HG03469 (cell line): ENCODE data around the gene LPIN1.
"Not testable (repeated sequence)": the region's sequence is repeated elsewhere in the genome, so short reads cannot be mapped to it uniquely, and the experiment has no call there.

Experiments
- ATAC-seq: cut with Tn5 transposase; IDR thresholded peaks from one replicate; pipeline ENCODE4 v1.9.1; 2021; ENCODE audit warnings: mild to moderate bottlenecking, moderate library complexity, moderate number of reproducible peaks; ENCODE audit not compliant: unreplicated experiment

Gene LPIN1

DNA sequence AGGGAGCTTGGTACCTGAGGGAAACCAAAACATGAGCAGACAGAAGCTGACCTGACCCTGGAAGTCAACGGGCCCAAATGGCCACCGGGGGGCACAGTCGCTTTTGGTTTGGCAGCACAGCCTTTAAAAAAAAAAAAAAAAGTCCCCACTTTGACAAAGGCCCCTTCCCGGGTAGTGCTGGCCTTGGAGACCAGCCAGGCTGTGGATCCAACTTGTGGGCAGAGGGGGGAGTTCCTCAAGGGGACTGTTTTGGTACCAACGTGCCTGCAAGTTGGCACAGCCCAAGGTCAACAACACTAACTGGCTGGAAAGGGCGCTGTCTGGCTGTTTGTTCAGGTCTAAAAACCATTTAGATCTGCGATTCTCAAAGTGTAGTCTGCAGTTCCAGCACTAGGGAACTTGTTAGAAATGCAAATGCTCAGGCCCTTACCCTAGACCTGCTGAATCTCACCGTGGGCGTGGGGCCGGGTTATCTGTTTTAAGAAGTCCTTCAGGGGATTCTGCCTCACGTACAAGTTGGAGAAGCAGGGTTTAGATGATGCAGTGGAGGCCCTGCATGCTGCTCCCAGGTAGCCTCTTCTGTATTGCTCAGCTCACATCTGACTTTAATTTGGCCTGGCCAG is 83.0 kb downstream of the LPIN1 start:
- peak; percentile 20 for ATAC-seq

DNA sequence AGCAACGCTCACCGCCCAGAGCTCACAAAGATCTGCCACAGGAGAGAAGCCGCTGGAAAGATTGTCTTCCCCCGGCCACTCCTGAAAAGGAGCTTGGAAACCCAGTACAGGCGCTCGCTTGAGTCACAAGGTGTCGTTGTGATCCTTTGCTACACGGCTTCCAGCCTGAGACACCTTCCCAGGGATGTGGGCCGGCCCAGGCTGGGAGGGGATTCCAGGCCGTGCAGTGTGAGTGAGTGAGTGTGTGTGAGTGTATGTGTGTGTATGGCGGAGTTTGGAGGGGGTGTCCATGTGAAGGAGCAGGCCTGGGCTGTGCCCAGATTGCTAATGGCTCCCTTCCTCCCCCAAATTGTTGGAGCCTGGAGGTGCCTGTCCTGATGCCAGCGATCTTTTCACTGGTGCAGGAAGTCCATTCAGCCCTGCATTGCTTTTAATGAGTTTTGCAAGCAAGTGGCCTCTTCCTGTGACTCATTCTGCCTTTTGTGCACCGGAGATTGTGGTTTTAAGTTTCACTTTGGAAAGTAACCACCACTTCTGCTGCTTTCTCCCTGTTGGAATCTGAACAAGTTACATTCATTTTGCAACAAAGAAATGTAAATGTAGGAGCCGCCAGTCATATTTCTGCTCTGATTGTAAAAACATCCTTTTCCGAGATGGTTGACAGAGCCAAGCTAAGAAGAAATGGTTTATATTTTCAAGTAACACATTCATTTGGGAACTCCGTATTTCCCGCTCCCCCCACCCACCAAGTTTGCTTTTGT is 83.7 kb downstream of the LPIN1 start:
- ATAC-seq = peak; percentile 63

GRCh38 chr2:11830708-11831301 is 84.4 kb downstream of the LPIN1 start:
- ATAC-seq = no peak

GRCh38 chr2:11831415-11831814 is 85.0 kb downstream of the LPIN1 start:
- ATAC-seq = no peak

- ATAC-seq = no peak
These were observed 86.1 kb downstream of the LPIN1 start for GRCh38 chr2:11832531-11832930.

DNA sequence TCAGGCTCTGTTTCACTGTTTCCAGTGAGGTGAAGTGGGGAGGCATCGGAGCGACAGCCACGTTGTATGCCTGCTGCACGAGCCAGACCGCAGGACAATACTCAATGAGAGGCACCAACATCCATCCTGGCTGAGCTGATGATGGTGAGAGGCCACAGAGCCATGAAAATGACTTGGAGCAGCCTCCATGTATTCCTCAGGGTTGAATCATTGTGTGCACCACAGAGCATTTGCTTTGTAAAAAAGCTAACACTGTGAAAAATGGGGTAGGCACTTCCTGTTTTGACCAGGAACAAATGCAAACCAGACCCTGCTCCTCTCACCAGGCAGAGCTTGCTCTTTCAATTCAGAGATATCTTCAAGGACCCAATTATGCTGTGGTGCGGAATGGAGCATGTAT is 87.2 kb downstream of the LPIN1 start:
- ATAC-seq = no peak

GRCh38 chr2:11835403-11835802 is 89.0 kb downstream of the LPIN1 start:
- ATAC-seq = no peak

DNA sequence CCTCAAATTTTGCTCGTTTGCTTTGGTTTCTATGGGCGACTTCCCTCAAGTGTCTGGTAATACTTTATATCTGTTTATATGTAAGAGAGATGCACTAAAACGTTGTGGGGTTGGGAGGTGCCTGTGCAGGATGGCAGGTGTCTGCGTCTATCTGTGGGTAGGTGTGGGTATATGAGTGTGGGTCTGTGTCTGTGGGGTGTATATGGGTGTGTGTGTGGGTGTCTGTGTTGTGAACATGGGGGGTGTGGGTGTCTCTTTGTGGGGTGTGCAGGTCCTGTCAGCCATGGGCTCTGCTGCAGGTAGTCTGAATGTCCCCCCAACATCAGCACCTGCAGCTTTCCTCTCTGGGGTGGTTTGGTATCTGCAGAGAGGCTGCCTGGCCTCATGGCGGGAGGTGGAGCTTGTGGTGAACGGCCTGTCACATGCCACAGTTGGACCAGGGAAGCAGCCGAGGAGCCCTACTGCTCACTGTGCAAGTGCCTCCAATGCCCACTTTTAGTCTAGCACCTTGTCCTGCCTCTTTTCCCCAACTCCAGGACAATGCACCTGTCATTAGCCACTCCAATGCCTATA is 90.3 kb downstream of the LPIN1 start:
- ATAC-seq = no peak

DNA sequence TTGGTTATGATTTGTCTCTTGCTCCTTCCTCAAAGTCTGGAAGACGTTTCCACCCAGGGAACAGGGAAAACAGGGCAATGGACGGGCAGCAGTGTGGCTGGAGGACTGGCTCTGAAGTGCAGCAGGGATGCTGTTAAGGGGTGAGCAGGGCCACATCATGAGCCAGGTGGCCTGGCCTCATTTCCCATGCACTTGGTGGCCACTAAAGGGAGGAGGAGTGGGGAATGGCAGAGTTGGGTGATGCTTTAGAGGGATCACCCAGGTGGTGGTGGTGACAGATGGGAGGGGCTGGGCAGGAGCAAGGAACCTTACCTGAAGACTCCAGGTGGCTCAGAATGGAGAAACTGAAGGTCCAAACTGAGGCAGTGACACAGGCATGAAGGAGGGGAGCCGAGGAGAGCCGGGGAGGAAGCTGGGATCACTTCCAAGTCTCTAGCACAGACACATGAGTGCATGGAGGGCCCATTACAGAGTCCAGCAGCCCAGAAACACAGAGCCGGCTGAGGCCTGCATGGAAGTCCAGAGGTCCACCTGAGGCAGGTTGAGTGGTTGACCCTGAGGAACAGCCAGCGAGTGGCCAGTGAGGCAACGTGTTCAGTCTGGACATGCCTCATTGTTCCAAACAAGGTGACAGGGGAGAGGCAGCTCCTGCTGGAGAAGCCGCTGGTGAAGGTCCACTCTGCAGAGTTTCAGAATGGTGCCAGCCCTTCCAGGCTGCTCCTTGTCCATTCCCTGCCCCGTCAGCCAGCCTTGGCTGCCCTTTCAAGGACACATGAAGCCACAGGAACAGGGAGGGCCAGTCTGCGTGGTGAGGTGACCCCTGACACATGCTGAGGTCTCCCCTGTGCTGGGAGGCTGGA is 91.7 kb downstream of the LPIN1 start:
- no peak for ATAC-seq

DNA sequence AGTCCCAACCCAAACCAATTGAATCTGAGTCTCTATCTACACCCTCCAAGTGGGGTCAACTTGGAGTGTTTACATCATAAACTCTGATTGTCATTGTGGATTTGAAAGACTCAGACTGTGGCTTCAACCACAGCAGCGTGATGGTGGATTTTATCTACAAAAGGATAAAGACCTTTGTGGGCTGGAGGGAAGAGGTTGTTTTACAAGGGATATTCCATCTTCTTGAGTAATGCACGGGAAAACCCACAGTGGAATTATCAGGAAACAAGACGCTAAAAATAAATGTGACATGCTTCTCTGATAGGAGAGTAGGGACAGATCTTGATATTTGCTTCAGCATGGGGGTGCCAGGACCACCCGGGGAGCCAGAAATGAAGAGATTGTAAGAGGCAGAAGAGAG is 93.5 kb downstream of the LPIN1 start:
- ATAC-seq = no peak

DNA sequence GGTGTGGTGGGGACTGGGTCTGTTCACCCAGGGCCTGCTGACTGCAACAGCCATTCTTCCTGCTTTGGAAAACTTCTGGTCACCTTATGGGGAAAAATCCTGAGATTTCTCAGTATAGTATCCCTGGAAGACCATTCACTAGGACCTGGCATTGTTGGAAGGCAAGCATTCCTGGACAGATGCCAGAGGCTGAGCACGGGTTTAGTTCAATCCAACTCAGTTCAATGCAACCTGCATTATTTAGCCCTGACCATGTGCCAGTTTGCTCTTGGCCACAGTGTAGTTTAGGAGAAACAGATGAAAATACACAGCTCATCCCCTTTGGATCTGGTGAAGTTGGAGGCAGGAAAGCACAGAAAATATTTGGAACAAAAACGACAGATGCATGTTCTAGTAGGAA is 95.9 kb downstream of the LPIN1 start:
- no peak for ATAC-seq

DNA sequence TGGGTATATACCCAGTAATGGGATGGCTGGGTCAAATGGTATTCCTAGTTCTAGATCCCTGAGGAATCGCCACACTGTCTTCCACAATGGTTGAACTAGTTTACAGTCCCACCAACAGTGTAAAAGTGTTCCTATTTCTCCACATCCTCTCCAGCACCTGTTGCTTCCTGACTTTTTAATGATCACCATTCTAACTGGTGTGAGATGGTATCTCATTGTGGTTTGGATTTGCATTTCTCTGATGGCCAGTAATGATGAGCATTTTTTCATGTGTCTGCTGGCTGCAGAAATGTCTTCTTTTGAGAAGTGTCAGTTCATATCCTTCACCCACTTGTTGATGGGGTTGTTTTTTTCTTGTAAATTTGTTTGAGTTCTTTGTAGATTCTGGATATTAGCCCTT is 98.4 kb downstream of the LPIN1 start:
- ATAC-seq = not testable (repeated sequence)

- not testable (repeated sequence) for ATAC-seq
These were observed 101.5 kb downstream of the LPIN1 start for GRCh38 chr2:11847935-11848334.

GRCh38 chr2:11850082-11850481 is 103.7 kb downstream of the LPIN1 start:
- no peak for ATAC-seq

- no peak for ATAC-seq
These were observed 106.2 kb downstream of the LPIN1 start for GRCh38 chr2:11852526-11853196.

- no peak for ATAC-seq
These were observed 106.8 kb downstream of the LPIN1 start for GRCh38 chr2:11853197-11853588.

DNA sequence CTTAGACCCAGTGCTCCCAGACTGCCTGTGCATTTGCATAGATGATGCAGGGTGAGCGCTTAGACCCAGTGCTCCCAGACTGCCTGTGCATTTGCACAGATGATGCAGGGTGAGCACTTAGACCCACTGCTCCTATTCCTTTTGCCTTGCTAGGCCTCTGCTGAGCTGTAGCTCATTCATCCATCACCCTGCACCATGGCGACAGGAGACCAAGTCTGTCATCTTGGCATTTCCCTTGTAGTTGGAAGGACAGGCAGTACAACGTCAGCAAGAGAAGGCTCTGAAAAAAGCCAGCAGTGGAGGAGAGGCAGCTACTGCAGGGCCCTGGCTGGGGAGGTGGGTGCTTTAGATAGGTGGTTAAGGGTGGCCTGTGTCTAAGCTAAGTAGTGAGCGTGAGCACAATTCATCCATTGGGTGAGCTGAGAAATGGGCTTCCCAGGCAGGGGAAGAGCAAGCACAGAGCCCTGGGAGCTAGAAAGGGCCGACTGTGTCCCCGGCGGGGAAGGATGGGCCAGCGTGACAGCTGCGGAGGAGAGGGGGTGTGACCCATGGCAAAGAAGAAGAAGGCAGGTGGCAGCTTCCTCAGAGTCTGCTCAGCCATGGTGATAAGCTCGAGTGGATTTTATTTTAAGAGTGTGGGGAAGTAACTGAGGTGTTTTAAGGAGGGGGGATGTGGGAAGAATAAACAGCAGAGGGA is 108.8 kb downstream of the LPIN1 start:
- ATAC-seq = no peak

GRCh38 chr2:11856095-11856494 is 109.7 kb downstream of the LPIN1 start:
- ATAC-seq = no peak

DNA sequence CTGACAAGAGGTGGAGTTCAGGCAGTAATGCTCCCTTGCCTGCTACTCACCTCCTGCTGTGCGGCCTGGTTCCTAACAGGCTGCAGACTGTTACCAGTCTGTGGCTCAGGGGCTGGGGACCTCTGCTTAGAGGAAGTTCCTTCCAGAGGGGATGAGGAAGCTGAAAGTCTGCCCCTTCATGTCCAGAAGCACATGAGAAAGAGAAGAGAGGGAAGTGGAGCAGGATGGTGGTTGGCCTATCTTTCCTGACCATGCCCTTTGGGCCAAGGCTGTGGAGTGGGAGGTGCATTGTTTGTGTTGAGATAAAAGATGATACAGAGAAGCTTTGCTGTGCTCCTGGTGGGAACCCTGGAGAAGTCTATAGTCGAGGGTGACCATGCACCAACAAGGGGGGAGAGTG is 112.5 kb downstream of the LPIN1 start:
- ATAC-seq = no peak

DNA sequence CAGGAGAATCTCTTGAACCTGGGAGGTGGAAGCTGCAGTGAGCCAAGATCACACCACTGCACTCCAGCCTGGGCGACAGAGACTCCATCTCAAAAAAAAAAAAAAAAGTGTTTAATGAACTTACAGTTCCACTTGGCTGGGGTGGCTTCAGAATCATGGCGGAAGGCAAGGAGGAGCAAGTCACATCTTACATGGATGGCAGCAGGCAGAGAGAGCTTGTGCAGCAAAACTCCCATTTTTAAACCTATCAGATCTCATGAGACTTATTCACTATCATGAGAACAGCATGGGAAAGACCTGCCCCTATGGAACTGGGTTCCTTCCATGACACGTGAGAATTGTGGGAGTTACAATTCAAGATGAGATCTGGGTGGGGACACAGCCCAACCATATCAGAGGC is 113.5 kb downstream of the LPIN1 start:
- not testable (repeated sequence) for ATAC-seq
